ENCODE results near the gene SULF2. TPM values are rescaled to one million over a fixed set of nuclear protein-coding genes. Genes with fewer than 3 reads are reported as not detected.

Gene SULF2
- total RNA-seq, 1 donor: 1.9 TPM

DNA sequence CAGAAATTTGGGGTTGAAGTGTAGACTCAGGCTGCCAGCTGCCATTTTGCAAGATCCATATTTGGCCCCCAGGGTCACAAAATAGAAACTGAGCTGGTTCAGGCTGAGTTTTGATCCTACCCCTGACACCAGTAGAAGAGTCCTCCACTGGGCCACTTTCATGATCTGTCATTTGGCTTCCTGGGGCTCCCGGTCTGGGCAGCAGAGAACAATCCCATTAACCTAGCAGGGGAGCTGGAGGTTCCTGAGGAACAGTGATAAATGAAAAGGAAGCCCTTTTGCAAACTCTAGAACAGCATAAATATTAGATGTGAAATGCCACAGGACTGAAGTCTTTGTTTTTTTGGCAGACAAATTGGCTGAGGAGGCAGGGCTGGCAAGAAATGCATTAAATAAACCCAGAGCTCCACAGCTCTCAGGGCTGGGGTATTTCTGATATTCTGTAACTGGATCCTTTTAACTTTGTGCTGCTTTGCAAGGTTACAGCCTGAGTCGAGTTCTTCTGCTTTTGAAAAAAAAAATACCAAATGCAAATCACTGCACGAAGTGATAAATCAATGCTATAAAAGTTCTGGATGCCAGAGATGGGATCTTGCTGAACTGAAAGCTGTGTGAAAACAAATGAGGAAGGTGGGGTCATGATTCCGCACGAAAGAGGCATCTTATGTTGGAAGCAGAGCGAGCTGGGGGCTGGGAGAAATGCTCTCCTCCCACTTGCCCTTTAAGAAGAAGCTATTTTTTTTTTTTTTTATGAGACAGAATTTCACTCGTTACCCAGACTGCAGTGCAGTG lies 64.4 kb downstream of the SULF2 start:
- TF ChIP-seq, protein P1, sequence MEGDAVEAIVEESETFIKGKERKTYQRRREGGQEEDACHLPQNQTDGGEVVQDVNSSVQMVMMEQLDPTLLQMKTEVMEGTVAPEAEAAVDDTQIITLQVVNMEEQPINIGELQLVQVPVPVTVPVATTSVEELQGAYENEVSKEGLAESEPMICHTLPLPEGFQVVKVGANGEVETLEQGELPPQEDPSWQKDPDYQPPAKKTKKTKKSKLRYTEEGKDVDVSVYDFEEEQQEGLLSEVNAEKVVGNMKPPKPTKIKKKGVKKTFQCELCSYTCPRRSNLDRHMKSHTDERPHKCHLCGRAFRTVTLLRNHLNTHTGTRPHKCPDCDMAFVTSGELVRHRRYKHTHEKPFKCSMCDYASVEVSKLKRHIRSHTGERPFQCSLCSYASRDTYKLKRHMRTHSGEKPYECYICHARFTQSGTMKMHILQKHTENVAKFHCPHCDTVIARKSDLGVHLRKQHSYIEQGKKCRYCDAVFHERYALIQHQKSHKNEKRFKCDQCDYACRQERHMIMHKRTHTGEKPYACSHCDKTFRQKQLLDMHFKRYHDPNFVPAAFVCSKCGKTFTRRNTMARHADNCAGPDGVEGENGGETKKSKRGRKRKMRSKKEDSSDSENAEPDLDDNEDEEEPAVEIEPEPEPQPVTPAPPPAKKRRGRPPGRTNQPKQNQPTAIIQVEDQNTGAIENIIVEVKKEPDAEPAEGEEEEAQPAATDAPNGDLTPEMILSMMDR (IDR thresholded peaks at IDR 0.05; ENCODE audit: insufficient read depth, low read length): no peak
- peak; percentile 52 for DNase-seq (ENCODE audit: low read depth)
- no peak overlapping the region for H3K4me3 ChIP-seq (ENCODE audit: low read depth, low read length)

DNA sequence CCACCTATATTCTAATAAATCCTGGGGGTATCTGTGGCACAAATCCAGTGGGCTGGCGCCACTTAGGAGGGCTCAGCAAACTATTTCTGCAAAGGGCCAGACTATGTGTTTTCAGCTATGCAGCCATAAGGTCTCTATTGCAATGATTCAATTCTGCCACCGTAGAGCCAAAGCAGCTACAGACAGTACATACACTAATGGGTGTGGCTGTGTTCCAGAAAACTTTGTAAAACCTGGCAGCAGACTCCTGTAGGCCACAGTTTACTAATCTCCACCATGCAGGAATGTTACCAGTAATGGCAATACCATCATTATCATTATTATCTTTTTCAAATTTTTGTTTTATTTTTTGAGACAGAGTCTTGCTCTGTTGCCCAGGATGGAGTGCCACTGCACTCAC lies 65.7 kb downstream of the SULF2 start:
- TF ChIP-seq, protein P1 (IDR thresholded peaks at IDR 0.05; ENCODE audit: insufficient read depth, low read length): no peak
- DNase-seq (ENCODE audit: low read depth): no peak
- H3K4me3 ChIP-seq (ENCODE audit: low read depth, low read length): no peak overlapping the region

DNA sequence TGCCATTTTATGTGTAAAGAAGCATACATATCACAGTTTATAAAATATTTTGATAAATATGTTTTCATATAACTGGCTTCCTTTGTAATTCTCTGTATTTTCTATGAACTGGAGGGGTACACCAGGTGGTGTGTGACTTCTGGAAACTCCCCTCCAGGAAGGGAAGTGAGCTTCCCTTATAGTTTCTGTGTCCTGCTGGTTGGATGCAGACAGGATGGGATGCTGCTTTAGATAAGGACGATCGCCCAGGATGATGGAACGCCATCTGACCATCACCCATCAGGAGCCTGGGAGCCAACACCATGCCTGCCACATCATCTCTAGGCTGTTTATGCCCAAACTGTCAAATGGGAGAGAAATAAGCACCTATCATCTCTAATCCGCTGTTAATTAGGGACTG lies 66.1 kb downstream of the SULF2 start:
- TF ChIP-seq, protein P1 (IDR thresholded peaks at IDR 0.05; ENCODE audit: insufficient read depth, low read length): no peak
- H3K4me3 ChIP-seq (ENCODE audit: low read depth, low read length): no peak overlapping the region
- DNase-seq (ENCODE audit: low read depth): no peak

DNA sequence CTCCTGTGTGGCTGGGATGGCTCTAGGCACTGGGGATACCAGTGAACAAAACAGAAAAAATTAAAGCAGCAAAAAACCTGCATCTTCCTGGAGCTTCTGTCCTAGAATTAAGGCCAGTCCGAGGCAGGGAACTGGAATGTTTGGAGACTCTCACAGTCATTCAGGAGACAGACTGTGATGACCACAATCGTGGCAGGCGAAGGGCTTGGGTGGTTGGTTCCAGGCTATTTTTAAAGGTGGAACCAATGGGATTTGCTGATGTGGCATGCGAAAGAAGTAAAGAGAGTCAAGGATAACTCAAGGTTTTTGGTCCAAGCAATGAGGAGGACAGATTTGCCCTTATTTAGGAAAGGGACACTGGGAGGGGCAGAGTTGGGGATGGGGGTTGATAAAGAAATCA lies 66.9 kb downstream of the SULF2 start:
- TF ChIP-seq, protein P1 (IDR thresholded peaks at IDR 0.05; ENCODE audit: insufficient read depth, low read length): no peak
- no peak overlapping the region for H3K4me3 ChIP-seq (ENCODE audit: low read depth, low read length)
- no peak for DNase-seq (ENCODE audit: low read depth)

DNA sequence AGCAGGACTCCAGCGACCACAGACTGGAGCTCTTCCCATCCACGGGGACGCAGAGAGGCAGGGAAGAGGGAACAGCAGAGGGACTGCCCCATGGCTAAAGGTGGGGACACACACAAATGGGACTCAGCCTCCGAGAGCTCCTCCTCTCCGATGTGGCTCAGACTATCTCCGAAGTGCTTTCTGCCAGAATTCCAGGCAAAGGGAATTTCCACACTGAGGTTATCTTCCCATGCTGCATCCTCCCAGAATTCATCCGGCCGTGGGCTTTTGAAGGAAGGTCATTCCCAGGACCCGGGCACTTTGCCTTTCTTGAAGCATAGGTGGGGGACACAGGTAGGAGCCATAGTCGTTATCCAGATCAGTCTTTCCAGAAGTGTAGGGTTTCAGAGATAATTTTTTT lies 67.9 kb downstream of the SULF2 start:
- TF ChIP-seq, protein P1 (IDR thresholded peaks at IDR 0.05; ENCODE audit: insufficient read depth, low read length): no peak
- no peak overlapping the region for H3K4me3 ChIP-seq (ENCODE audit: low read depth, low read length)
- no peak for DNase-seq (ENCODE audit: low read depth)

DNA sequence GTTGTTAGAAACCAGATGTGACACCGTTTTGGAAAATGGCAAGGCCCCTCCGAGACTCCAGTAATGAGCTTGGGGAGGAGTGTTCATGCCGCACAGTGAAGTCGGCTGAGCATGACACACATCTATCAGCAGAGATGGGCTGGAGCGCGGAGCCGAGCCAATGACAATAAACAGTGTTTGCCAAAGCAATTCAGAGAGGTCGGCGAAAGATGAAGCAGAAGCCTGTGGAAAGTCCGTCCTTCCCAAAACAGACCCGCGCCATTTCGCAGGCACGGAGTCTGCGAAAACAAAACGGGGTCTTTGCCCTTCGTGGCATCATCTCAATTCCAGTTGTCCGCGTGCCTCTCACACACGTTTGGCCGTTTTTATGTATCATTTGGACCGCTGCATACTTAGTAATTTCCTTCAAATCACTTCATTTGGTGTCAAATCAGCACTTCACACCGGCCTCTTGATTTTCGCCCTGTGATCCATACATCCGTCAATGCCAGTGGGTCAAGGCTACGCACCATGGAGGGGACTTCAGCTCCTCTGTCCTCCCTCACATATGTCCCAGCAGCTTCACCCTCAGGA lies 71.3 kb downstream of the SULF2 start:
- no peak overlapping the region for H3K4me3 ChIP-seq (ENCODE audit: low read depth, low read length)
- TF ChIP-seq, protein P1 (IDR thresholded peaks at IDR 0.05; ENCODE audit: insufficient read depth, low read length): no peak
- DNase-seq (ENCODE audit: low read depth): peak; percentile 17

Measured in fibroblast of the aortic adventitia (primary cell).